Kidney glomerular epithelial cell (primary cell): Measurements from ENCODE around the gene MAMDC4.
"Not testable (repeated sequence)": the region's sequence is repeated elsewhere in the genome, so short reads cannot be mapped to it uniquely, and the experiment has no call there.

Experiments used
- DNase-seq: peaks from one replicate; lab custom pipeline; 2025; lab: John Stamatoyannopoulos, UW

MAMDC4 gene

GRCh38 chr9:136839229-136840139, 12.7 kb upstream of the MAMDC4 start:
- no peak for DNase-seq

- no peak for DNase-seq
These were observed 11.8 kb upstream of the MAMDC4 start for GRCh38 chr9:136840140-136840876.

GRCh38 chr9:136840877-136841645, 11.1 kb upstream of the MAMDC4 start:
- DNase-seq, result peak; percentile 57

GRCh38 chr9:136841646-136842379, 10.3 kb upstream of the MAMDC4 start:
- not testable (repeated sequence) for DNase-seq

GRCh38 chr9:136842380-136842948, 9.7 kb upstream of the MAMDC4 start, which contains the start of gene AJM1:
Gene AJM1, plus strand, starts transcription at chr9:136842478. Its CDS starts 1,937 bp downstream, at chr9:136844415.
- DNase-seq, result peak; percentile 38

- not testable (repeated sequence) for DNase-seq
These were observed 8.9 kb upstream of the MAMDC4 start for GRCh38 chr9:136843159-136843800.

GRCh38 chr9:136843801-136844740, 8.1 kb upstream of the MAMDC4 start:
- DNase-seq, result not testable (repeated sequence)

- no peak for DNase-seq
These were observed 7.2 kb upstream of the MAMDC4 start for GRCh38 chr9:136844761-136845464.

GRCh38 chr9:136845465-136846260, 6.5 kb upstream of the MAMDC4 start:
- no peak for DNase-seq

GRCh38 chr9:136846376-136847087, 5.6 kb upstream of the MAMDC4 start:
- DNase-seq, result no peak

GRCh38 chr9:136847088-136847825, 4.9 kb upstream of the MAMDC4 start:
- no peak for DNase-seq

- DNase-seq, result peak; percentile 39
These were observed 4.2 kb upstream of the MAMDC4 start for GRCh38 chr9:136847826-136848392.

GRCh38 chr9:136848393-136849037, 3.6 kb upstream of the MAMDC4 start:
- DNase-seq, result no peak

- DNase-seq, result peak; percentile 95
These were observed 2.8 kb upstream of the MAMDC4 start, which contains the start of gene PHPT1 for GRCh38 chr9:136849038-136849959. Gene PHPT1, plus strand, starts transcription at chr9:136849409. Its CDS starts 22 bp downstream, at chr9:136849431.
